Right atrium auricular region (tissue), 2 donors: Measurements from ENCODE around the gene TLE3. TPM values are rescaled to one million over a fixed set of nuclear protein-coding genes. Genes with fewer than 3 reads are reported as not detected.
"Not testable (repeated sequence)": the region's sequence is repeated elsewhere in the genome, so short reads cannot be mapped to it uniquely, and the experiment has no call there.

Experiments used
- DNase-seq: peaks from one replicate; pipeline ENCODE4 v3.0.0-alpha.2; 2019; ENCODE audit warnings: low spot score
- H3K27ac ChIP-seq, 2 donors: fragments of 200-600 bp; sonication (generic); 1 replicate in 1 of 2; 2 replicates in 1 of 2; pipeline ENCODE4 v1.5.1; 2016 to 2019
- H3K27me3 ChIP-seq, 2 donors: fragments of 200-600 bp; sonication (generic); one replicate each; pipeline versions ENCODE4 v1.5.1 to v1.6.0; 2017 to 2019
- H3K36me3 ChIP-seq: fragments of 200-600 bp; sonication (generic); one replicate; pipeline ENCODE4 v1.5.1; 2016
- H3K4me1 ChIP-seq, 2 donors: fragments of 200-600 bp; sonication (generic); one replicate each; pipeline versions ENCODE4 v1.5.1 to v1.6.0; 2017 to 2019
- H3K4me3 ChIP-seq, 2 donors: fragments of 200-600 bp; sonication (generic); 1 replicate in 1 of 2; 2 replicates in 1 of 2; pipeline ENCODE4 v1.5.1; 2017 to 2019; ENCODE audit warnings: mild to moderate bottlenecking in 1 of 2, moderate library complexity in 1 of 2
- H3K9me3 ChIP-seq, 2 donors: fragments of 200-600 bp; sonication (generic); one replicate each; pipeline ENCODE4 v1.5.1; 2019
- CTCF ChIP-seq, 2 donors: fragments of 200-600 bp; sonication (generic); IDR thresholded peaks; one replicate each; pipeline ENCODE4 v1.5.1; 2019; ENCODE audit warnings: antibody characterized with exemption in 2 of 2
- total RNA-seq, 2 donors: library from RNA; depleted of rRNA; stranded (reverse); fragments of >200 nt; gene quantifications; one replicate each; pipeline ENCODE4 v1.1.0, GENCODE V29; 2016

TLE3 gene
- total RNA-seq, 2 donors from 2014 or later, result 23.3 to 61.7 TPM

GRCh38 chr15:70114221-70114620 lies 16.5 kb upstream of the TLE3 start:
- no peak overlapping the region for H3K27ac ChIP-seq
- no peak for TF ChIP-seq CTCF (IDR thresholded peaks at IDR 0.05)
- DNase-seq, result no peak

GRCh38 chr15:70113304-70113700 lies 15.6 kb upstream of the TLE3 start:
- DNase-seq, result no peak
- H3K4me3 ChIP-seq, result no peak overlapping the region
- H3K27ac ChIP-seq, result no peak overlapping the region
- H3K4me1 ChIP-seq, result peaks cover 0 to 14% of the 10 kb centered on the region in 2 donors
- no peaks in the 10 kb centered on the region for H3K9me3 ChIP-seq
- H3K27me3 ChIP-seq, result no peaks in the 10 kb centered on the region
- H3K36me3 ChIP-seq, result no peaks in the 10 kb centered on the region
- TF ChIP-seq CTCF (IDR thresholded peaks at IDR 0.05), result no peak

More at GRCh38 chr15:70114221-70114620, 16.5 kb upstream of the TLE3 start:
- no peaks in the 10 kb centered on the region for H3K36me3 ChIP-seq
- no peak overlapping the region for H3K4me3 ChIP-seq
- peaks cover 0 to 14% of the 10 kb centered on the region in 2 donors for H3K4me1 ChIP-seq
- H3K27me3 ChIP-seq, result no peaks in the 10 kb centered on the region
- no peaks in the 10 kb centered on the region for H3K9me3 ChIP-seq

- not testable (repeated sequence) for H3K36me3 ChIP-seq, H3K27me3 ChIP-seq, H3K4me3 ChIP-seq, DNase-seq, H3K27ac ChIP-seq, H3K9me3 ChIP-seq
- peaks cover 0 to 14% of the 10 kb centered on the region in 2 donors for H3K4me1 ChIP-seq
Measured at GRCh38 chr15:70112572-70113303, 15.0 kb upstream of the TLE3 start.

- H3K9me3 ChIP-seq, result no peaks in the 10 kb centered on the region
- peak overlapping the region; percentile 81 to 84 for H3K27ac ChIP-seq
- DNase-seq, result no peak
- H3K27me3 ChIP-seq, result no peaks in the 10 kb centered on the region
- no peak overlapping the region for H3K4me3 ChIP-seq
- H3K36me3 ChIP-seq, result no peaks in the 10 kb centered on the region
- H3K4me1 ChIP-seq, result peaks cover 0 to 14% of the 10 kb centered on the region in 2 donors
- TF ChIP-seq CTCF (IDR thresholded peaks at IDR 0.05), result no peak
Measured at GRCh38 chr15:70112074-70112395, 14.3 kb upstream of the TLE3 start.

GRCh38 chr15:70111203-70112073 lies 13.7 kb upstream of the TLE3 start:
- Histone ChIP-seq H3K27ac (peak overlapping the region; percentile 81 to 84), H3K9me3 (no peaks in the 10 kb centered on the region), H3K27me3 (no peaks in the 10 kb centered on the region), H3K36me3 (no peaks in the 10 kb centered on the region), H3K4me1 (peaks cover 0 to 14% of the 10 kb centered on the region in 2 donors), H3K4me3 (peak overlapping the region in 1 of 2 donors; percentile 35)
- DNase-seq, result peak; percentile 78
- TF ChIP-seq CTCF (IDR thresholded peaks at IDR 0.05), result no peak

GRCh38 chr15:70109978-70110377 lies 12.3 kb upstream of the TLE3 start:
- no peak for DNase-seq
- H3K27ac ChIP-seq, result no peak overlapping the region
- H3K36me3 ChIP-seq, result no peaks in the 10 kb centered on the region
- no peaks in the 10 kb centered on the region for H3K27me3 ChIP-seq
- H3K4me3 ChIP-seq, result no peak overlapping the region
- TF ChIP-seq CTCF (IDR thresholded peaks at IDR 0.05), result no peak
- no peaks in the 10 kb centered on the region for H3K9me3 ChIP-seq
- peaks cover 0 to 14% of the 10 kb centered on the region in 2 donors for H3K4me1 ChIP-seq
